Measurements from ENCODE around the gene CDK5RAP1.

DNA sequence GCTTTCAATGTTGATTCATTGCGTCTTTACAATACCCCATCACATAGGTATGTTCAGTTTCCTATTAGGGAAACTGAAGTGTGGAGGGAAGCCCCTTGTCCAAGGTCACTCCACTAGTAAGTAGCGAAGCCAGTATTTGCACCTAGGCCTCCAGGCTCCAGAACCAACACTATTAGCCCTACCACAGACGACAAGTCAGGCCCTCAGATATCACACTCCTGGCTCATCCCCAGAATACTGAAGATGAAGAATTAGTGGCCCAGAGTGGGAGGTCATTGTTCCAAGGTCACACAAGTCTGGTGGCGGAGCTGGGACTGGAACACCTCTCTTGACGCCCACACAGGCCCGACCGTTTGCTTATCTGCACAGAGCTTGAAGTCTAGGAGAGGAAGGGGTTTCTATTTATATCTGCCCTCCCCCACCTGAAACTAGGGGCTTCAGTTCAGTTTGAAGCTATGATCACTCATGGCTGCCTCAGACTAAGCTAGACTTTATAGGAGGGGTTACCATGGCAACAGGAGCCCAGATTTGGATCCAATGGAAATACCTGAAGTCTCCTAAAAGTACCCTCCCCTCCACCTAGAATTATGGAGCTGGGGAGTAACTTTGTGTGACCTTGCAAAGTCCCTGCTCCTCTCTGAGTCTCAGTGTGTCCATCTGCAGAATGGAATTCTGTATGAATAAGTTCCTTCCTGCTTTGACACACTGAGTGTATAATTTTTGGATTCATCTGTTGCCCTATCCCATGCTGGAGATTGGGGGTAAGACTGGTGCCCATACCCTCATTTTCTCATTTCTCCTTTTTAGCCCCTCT, 40.0 kb upstream of the CDK5RAP1 start:
- TF ChIP-seq POLR2AphosphoS5 (IDR thresholded peaks at IDR 0.05; ENCODE audit: low read depth, low read length) (no peak), POLR2A (IDR thresholded peaks at IDR 0.05; ENCODE audit: low read depth, low read length) (no peak), PAX5 (IDR thresholded peaks at IDR 0.05; ENCODE audit: insufficient read depth, low read length, severe bottlenecking) (no peak), TAF1 (IDR thresholded peaks at IDR 0.05; ENCODE audit: low read depth, low read length) (no peak)
